Fibroblast of lung (primary cell): ENCODE data around the gene OR1D5.

Experiments
- EZH2 ChIP-seq: IDR thresholded peaks from 2 replicates; pipeline ENCODE4 v1.5.1; 2012; ENCODE audit warnings: low read length, control low read depth, mild to moderate bottlenecking; ENCODE audit errors: missing control alignments
- TF ChIP-seq, protein P1 (sequence below), 2 donors: IDR thresholded peaks in 1 of 2; conservative IDR thresholded peaks in 1 of 2; 1 replicate in 1 of 2; 2 replicates in 1 of 2; pipeline ENCODE4 v1.5.1; 2011 to 2012; ENCODE audit warnings: low read length in 2 of 2, control low read depth in 1 of 2, inconsistent platforms in 1 of 2, low read depth in 1 of 2, mild to moderate bottlenecking in 1 of 2

- TF ChIP-seq EZH2: no peak
- TF ChIP-seq, protein P1, sequence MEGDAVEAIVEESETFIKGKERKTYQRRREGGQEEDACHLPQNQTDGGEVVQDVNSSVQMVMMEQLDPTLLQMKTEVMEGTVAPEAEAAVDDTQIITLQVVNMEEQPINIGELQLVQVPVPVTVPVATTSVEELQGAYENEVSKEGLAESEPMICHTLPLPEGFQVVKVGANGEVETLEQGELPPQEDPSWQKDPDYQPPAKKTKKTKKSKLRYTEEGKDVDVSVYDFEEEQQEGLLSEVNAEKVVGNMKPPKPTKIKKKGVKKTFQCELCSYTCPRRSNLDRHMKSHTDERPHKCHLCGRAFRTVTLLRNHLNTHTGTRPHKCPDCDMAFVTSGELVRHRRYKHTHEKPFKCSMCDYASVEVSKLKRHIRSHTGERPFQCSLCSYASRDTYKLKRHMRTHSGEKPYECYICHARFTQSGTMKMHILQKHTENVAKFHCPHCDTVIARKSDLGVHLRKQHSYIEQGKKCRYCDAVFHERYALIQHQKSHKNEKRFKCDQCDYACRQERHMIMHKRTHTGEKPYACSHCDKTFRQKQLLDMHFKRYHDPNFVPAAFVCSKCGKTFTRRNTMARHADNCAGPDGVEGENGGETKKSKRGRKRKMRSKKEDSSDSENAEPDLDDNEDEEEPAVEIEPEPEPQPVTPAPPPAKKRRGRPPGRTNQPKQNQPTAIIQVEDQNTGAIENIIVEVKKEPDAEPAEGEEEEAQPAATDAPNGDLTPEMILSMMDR (conservative IDR thresholded peaks at IDR 0.05 in 1 of 2, IDR thresholded peaks at IDR 0.05 in 1 of 2; ENCODE audit: low read depth in 1 of 2, low read length in 2 of 2): no peak
Observed at GRCh38 chr17:3046753-3047152, 16.7 kb downstream of the OR1D5 start.
